Measurements from ENCODE around the gene AKIRIN1.
"Not testable (repeated sequence)": the region's sequence is repeated elsewhere in the genome, so short reads cannot be mapped to it uniquely, and the experiment has no call there.

AKIRIN1 gene

GRCh38 chr1:39048745-39049370 is 57.8 kb downstream of the AKIRIN1 start:
- no peak overlapping the region for H3K4me3 ChIP-seq (ENCODE audit: low read length)
- H3K27me3 ChIP-seq (ENCODE audit: control insufficient read depth, low read length) = no peaks in the 10 kb centered on the region
- no peak for TF ChIP-seq CTCF (IDR thresholded peaks at IDR 0.05; ENCODE audit: low read depth, low read length, poor library complexity, severe bottlenecking)
- TF ChIP-seq EZH2phosphoT487 (IDR thresholded peaks at IDR 0.05; ENCODE audit: borderline replicate concordance, low read length) = no peak
- H3K4me2 ChIP-seq (ENCODE audit: low read length) = no peak overlapping the region
- H3K9me2 ChIP-seq (replicated peaks; ENCODE audit: control insufficient read depth, low read length) = no peaks in the 10 kb centered on the region
- no peaks in the 10 kb centered on the region for H3K9me3 ChIP-seq (ENCODE audit: control insufficient read depth, insufficient read depth, low read length)
- no peak overlapping the region for H3K27ac ChIP-seq (ENCODE audit: low read depth, low read length)
- H3K36me3 ChIP-seq (ENCODE audit: control insufficient read depth, low read length) = no peaks in the 10 kb centered on the region
- H3K4me1 ChIP-seq (ENCODE audit: control insufficient read depth, low read length) = peaks cover 18% of the 10 kb centered on the region
- H4K20me1 ChIP-seq (ENCODE audit: control insufficient read depth, insufficient read depth, low read depth, low read length) = no peaks in the 10 kb centered on the region
- no peaks in the 10 kb centered on the region for H3F3A ChIP-seq (ENCODE audit: control insufficient read depth, insufficient read depth)
- H3K79me2 ChIP-seq (ENCODE audit: control insufficient read depth, low read length) = no peaks in the 10 kb centered on the region

- Histone ChIP-seq H3K79me2 (ENCODE audit: control insufficient read depth, low read length) (no peaks in the 10 kb centered on the region), H3K27me3 (ENCODE audit: control insufficient read depth, low read length) (no peaks in the 10 kb centered on the region), H3K4me2 (ENCODE audit: low read length) (no peak overlapping the region), H3K9me3 (ENCODE audit: control insufficient read depth, insufficient read depth, low read length) (no peaks in the 10 kb centered on the region), H3K9me2 (replicated peaks; ENCODE audit: control insufficient read depth, low read length) (no peaks in the 10 kb centered on the region), H3K4me3 (ENCODE audit: low read length) (no peak overlapping the region), H3K36me3 (ENCODE audit: control insufficient read depth, low read length) (no peaks in the 10 kb centered on the region), H4K20me1 (ENCODE audit: control insufficient read depth, insufficient read depth, low read depth, low read length) (no peaks in the 10 kb centered on the region), H3K4me1 (ENCODE audit: control insufficient read depth, low read length) (peaks cover 18% of the 10 kb centered on the region), H3F3A (ENCODE audit: control insufficient read depth, insufficient read depth) (no peaks in the 10 kb centered on the region), H3K27ac (ENCODE audit: low read depth, low read length) (no peak overlapping the region)
- TF ChIP-seq CTCF (IDR thresholded peaks at IDR 0.05; ENCODE audit: low read depth, low read length, poor library complexity, severe bottlenecking) (no peak), EZH2phosphoT487 (IDR thresholded peaks at IDR 0.05; ENCODE audit: borderline replicate concordance, low read length) (no peak)
These were observed 58.9 kb downstream of the AKIRIN1 start for GRCh38 chr1:39050001-39050400.

GRCh38 chr1:39051193-39051850 is 60.2 kb downstream of the AKIRIN1 start:
- not testable (repeated sequence) for H3K36me3 ChIP-seq (ENCODE audit: control insufficient read depth, low read length); H3K27ac ChIP-seq (ENCODE audit: low read depth, low read length); H4K20me1 ChIP-seq (ENCODE audit: control insufficient read depth, insufficient read depth, low read depth, low read length); H3K9me2 ChIP-seq (replicated peaks; ENCODE audit: control insufficient read depth, low read length); H3K4me3 ChIP-seq (ENCODE audit: low read length); H3K79me2 ChIP-seq (ENCODE audit: control insufficient read depth, low read length); H3K9me3 ChIP-seq (ENCODE audit: control insufficient read depth, insufficient read depth, low read length); H3K27me3 ChIP-seq (ENCODE audit: control insufficient read depth, low read length); H3F3A ChIP-seq (ENCODE audit: control insufficient read depth, insufficient read depth)
- Histone ChIP-seq H3K4me2 (ENCODE audit: low read length) (peak overlapping the region; percentile 1), H3K4me1 (ENCODE audit: control insufficient read depth, low read length) (peaks cover 18% of the 10 kb centered on the region)

- H3K9me3 ChIP-seq (ENCODE audit: control insufficient read depth, insufficient read depth, low read length) = no peaks in the 10 kb centered on the region
- H3K27me3 ChIP-seq (ENCODE audit: control insufficient read depth, low read length) = no peaks in the 10 kb centered on the region
- H3K4me1 ChIP-seq (ENCODE audit: control insufficient read depth, low read length) = peaks cover 18% of the 10 kb centered on the region
- no peaks in the 10 kb centered on the region for H3K9me2 ChIP-seq (replicated peaks; ENCODE audit: control insufficient read depth, low read length)
- H3F3A ChIP-seq (ENCODE audit: control insufficient read depth, insufficient read depth) = no peaks in the 10 kb centered on the region
- TF ChIP-seq CTCF (IDR thresholded peaks at IDR 0.05; ENCODE audit: low read depth, low read length, poor library complexity, severe bottlenecking) (no peak), EZH2phosphoT487 (IDR thresholded peaks at IDR 0.05; ENCODE audit: borderline replicate concordance, low read length) (no peak)
- no peaks in the 10 kb centered on the region for H4K20me1 ChIP-seq (ENCODE audit: control insufficient read depth, insufficient read depth, low read depth, low read length)
- no peaks in the 10 kb centered on the region for H3K36me3 ChIP-seq (ENCODE audit: control insufficient read depth, low read length)
- no peak overlapping the region for H3K27ac ChIP-seq (ENCODE audit: low read depth, low read length)
- no peaks in the 10 kb centered on the region for H3K79me2 ChIP-seq (ENCODE audit: control insufficient read depth, low read length)
- H3K4me2 ChIP-seq (ENCODE audit: low read length) = no peak overlapping the region
- no peak overlapping the region for H3K4me3 ChIP-seq (ENCODE audit: low read length)
These were observed 60.9 kb downstream of the AKIRIN1 start for GRCh38 chr1:39051956-39052355.

GRCh38 chr1:39055213-39055710 is 64.2 kb downstream of the AKIRIN1 start:
- not testable (repeated sequence) for H3K4me2 ChIP-seq (ENCODE audit: low read length); H3K4me3 ChIP-seq (ENCODE audit: low read length); H4K20me1 ChIP-seq (ENCODE audit: control insufficient read depth, insufficient read depth, low read depth, low read length); H3K79me2 ChIP-seq (ENCODE audit: control insufficient read depth, low read length); H3F3A ChIP-seq (ENCODE audit: control insufficient read depth, insufficient read depth); H3K36me3 ChIP-seq (ENCODE audit: control insufficient read depth, low read length); H3K27me3 ChIP-seq (ENCODE audit: control insufficient read depth, low read length); H3K9me3 ChIP-seq (ENCODE audit: control insufficient read depth, insufficient read depth, low read length); H3K27ac ChIP-seq (ENCODE audit: low read depth, low read length); H3K9me2 ChIP-seq (replicated peaks; ENCODE audit: control insufficient read depth, low read length)
- peaks cover 13% of the 10 kb centered on the region for H3K4me1 ChIP-seq (ENCODE audit: control insufficient read depth, low read length)

Measured in DOHH2 (cell line).